CD4-positive, CD25-positive, alpha-beta regulatory T cell (primary cell): Measurements from ENCODE around the gene NACC1. TPM values are rescaled to one million over a fixed set of nuclear protein-coding genes. Genes with fewer than 3 reads are reported as not detected.

ENCODE experiments used
- ATAC-seq, 2 donors: fragments of 150-1000 bp; cut with Tn5 transposase; one replicate each; pipeline ENCODE4 v1.10.0; 2021; ENCODE audit warnings: low read depth in 2 of 2, moderate number of reproducible peaks in 2 of 2, moderate library complexity in 1 of 2
- DNase-seq, 3 donors: peaks; one replicate each; pipeline versions ENCODE4 v3.0.0 to v3.0.0-alpha.2; 2012 to 2022; ENCODE audit warnings: mixed read lengths in 1 of 3
- H3K27ac ChIP-seq: one replicate; pipeline ENCODE4 v1.7.0; 2013; ENCODE audit warnings: mild to moderate bottlenecking, low read length; ENCODE audit not compliant: insufficient read depth, poor library complexity, severe bottlenecking
- H3K27me3 ChIP-seq: one replicate; pipeline ENCODE4 v1.7.0; 2013; ENCODE audit warnings: low read length; ENCODE audit not compliant: control insufficient read depth, insufficient read depth
- H3K36me3 ChIP-seq: one replicate; pipeline ENCODE4 v1.7.0; 2013; ENCODE audit warnings: mild to moderate bottlenecking, low read length, moderate library complexity; ENCODE audit not compliant: control insufficient read depth, insufficient read depth
- H3K4me1 ChIP-seq: 2 replicates; pipeline ENCODE4 v1.7.0; 2013; ENCODE audit warnings: mild to moderate bottlenecking, low read length; ENCODE audit not compliant: insufficient read depth, control insufficient read depth, poor library complexity, severe bottlenecking
- H3K4me3 ChIP-seq: one replicate; pipeline ENCODE4 v1.7.0; 2013; ENCODE audit warnings: low read depth, mild to moderate bottlenecking, low read length, moderate library complexity
- H3K9me3 ChIP-seq, 2 experiments: 1 replicate in 1 of 2; 2 replicates in 1 of 2; pipeline ENCODE4 v1.7.0; 2013; ENCODE audit warnings: low read length in 2 of 2, mild to moderate bottlenecking in 1 of 2, moderate library complexity in 1 of 2; ENCODE audit not compliant: control insufficient read depth in 2 of 2
- H3K27ac Mint-ChIP-seq, 3 donors: one replicate each; pipeline ENCODE4 v1.8.0; 2020 to 2022; ENCODE audit warnings: mild to moderate bottlenecking in 3 of 3, mixed read lengths in 3 of 3, moderate library complexity in 2 of 3
- H3K27me3 Mint-ChIP-seq: one replicate; pipeline ENCODE4 v1.8.0; 2022; ENCODE audit warnings: mild to moderate bottlenecking, mixed read lengths
- H3K36me3 Mint-ChIP-seq: one replicate; pipeline ENCODE4 v1.8.0; 2020; ENCODE audit warnings: mixed read lengths
- H3K4me1 Mint-ChIP-seq, 4 donors: one replicate each; pipeline ENCODE4 v1.8.0; 2020 to 2022; ENCODE audit warnings: mixed read lengths in 4 of 4, mild to moderate bottlenecking in 1 of 4
- H3K4me3 Mint-ChIP-seq, 4 donors: one replicate each; pipeline ENCODE4 v1.8.0; 2020 to 2022; ENCODE audit warnings: mild to moderate bottlenecking in 4 of 4, mixed read lengths in 4 of 4, moderate library complexity in 3 of 4
- H3K9me3 Mint-ChIP-seq, 7 donors: one replicate each; pipeline ENCODE4 v1.8.0; 2020 to 2022; ENCODE audit warnings: mixed read lengths in 7 of 7, mild to moderate bottlenecking in 3 of 7, moderate library complexity in 2 of 7
- polyA plus RNA-seq, 4 donors: library from polyadenylated mRNA; unstranded; fragments of 300-500 nt; fragmentation: Illumina TruSeq; gene quantifications; one replicate each; pipeline ENCODE4 v1.2.3, GENCODE V29; 2021
- total RNA-seq: library from RNA; stranded (reverse); gene quantifications from one replicate; pipeline ENCODE4 v1.2.3, GENCODE V29; 2022

Gene NACC1
- total and polyA plus RNA-seq, 5 donors from 2014 or later, result 0.71 to 25.4 (median 1.4) TPM

DNA sequence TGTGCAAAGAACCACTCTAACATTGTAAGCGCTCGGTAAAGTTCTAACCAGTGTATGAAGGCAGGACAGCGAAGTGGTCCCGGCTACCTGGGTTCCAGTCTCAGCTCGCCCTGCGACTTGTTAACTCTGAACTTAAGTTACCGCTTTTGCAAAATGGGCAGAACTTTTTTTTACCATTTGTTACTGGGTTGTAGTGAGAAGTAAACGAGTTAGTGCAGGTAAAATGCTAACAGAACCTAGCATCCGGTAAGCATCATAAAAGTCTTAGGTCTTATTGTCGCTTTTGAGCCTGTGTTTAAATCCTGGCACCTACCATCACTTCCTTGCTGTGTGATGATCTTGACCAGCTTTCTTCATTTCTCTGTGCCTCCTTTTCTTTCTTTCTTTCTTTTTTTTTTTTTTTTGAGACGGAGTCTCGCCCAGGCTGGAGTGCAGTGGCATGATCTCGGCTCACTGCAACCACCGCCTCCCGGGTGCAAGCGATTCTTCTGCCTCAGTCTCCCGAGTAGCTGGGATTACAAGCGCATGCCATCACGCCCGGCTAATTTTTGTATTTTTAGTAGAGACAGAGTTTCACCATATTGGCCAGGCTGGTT is 790 bp upstream of the NACC1 start:
- Mint-ChIP-seq H3K27me3 (no peaks in the 10 kb centered on the region), H3K4me1 (peaks cover 5 to 65% (median 17%) of the 10 kb centered on the region in 4 donors), H3K9me3 (no peaks in the 10 kb centered on the region), H3K36me3 (no peaks in the 10 kb centered on the region), H3K4me3 (peak overlapping the region; percentile 94 to 97 (median 95)), H3K27ac (peak overlapping the region; percentile 16 to 87 (median 80))
- peaks cover 7% of the 10 kb centered on the region for H3K36me3 ChIP-seq
- H3K27ac ChIP-seq, result peak overlapping the region; percentile 69
- DNase-seq (peak in 2 of 3 donors; percentile 60 to 64), ATAC-seq (peak; percentile 25 to 29)
- H3K4me3 ChIP-seq, result peak overlapping the region; percentile 99
- peaks cover 42% of the 10 kb centered on the region for H3K4me1 ChIP-seq
- H3K9me3 ChIP-seq, result no peaks in the 10 kb centered on the region
- H3K27me3 ChIP-seq, result no peaks in the 10 kb centered on the region

DNA sequence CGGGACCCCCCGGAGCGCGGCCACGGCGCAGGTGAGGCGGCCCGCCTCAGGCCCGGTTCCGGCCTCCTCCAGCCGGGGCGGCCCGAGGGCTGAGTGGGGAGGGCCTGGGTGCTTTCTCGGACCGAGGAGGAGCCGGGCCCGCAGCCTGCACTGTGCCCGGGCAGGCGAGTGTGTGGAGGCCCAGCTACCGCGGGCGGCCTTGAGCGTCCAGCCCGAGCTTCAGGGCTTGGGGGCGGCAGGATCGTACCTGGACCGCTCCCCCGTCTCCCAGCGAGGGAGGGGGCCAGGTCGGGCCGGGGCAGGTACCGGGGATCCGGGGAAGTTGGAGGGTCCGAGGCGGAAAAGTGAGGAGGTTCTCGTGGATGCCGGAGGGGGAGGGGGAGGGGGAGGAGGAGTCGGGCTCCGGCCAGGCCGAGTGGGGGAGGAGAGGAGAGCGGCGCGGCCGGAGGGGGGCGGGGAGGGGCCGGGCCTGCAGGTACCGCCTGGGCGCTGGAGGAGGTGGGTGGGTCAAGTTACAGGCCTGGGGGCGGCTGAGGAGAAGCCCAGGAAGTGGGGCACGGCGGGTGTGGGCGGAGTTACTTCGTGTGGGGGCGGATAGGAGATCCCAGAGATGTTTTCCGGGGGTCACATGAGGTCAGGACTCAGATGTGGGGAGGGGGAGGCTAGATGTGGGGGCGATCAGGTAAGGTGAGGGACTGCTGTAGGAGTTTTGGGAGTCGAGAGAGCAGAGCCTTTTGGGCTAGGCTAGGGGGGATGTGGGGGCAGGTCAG is 545 bp downstream of the NACC1 start:
- Mint-ChIP-seq H3K4me1 (peaks cover 5 to 72% (median 25%) of the 10 kb centered on the region in 4 donors), H3K36me3 (no peaks in the 10 kb centered on the region), H3K27ac (peak overlapping the region; percentile 64 to 90 (median 80)), H3K4me3 (peak overlapping the region; percentile 82 to 92 (median 86)), H3K27me3 (no peaks in the 10 kb centered on the region), H3K9me3 (no peaks in the 10 kb centered on the region)
- H3K4me1 ChIP-seq, result peaks cover 42% of the 10 kb centered on the region
- H3K27me3 ChIP-seq, result no peaks in the 10 kb centered on the region
- DNase-seq (peak in 2 of 3 donors; percentile 42 to 47), ATAC-seq (no peak)
- H3K36me3 ChIP-seq, result peaks cover 7% of the 10 kb centered on the region
- H3K27ac ChIP-seq, result peak overlapping the region; percentile 51
- H3K9me3 ChIP-seq, result no peaks in the 10 kb centered on the region
- H3K4me3 ChIP-seq, result peak overlapping the region; percentile 37

DNA sequence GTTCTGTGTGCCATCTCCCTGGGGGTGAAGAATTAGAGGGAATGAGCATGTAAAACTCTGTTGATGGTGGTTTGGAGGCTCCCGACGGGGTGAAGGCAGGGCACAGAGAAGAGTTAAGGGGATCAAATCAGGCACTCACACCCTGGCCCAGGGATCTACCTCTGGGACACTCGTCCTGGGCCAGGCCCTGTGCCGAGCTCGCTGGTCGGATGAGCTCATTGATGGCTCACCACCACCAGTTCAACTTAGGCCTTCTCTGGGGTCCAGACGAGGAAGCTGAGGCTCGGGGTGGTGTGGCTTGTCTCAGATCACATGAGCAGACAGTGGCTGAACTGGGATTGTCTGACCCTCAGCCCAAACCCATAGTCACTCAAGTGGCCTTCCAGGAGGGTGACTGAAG is 1.6 kb downstream of the NACC1 start:
- H3K36me3 Mint-ChIP-seq, result no peaks in the 10 kb centered on the region
- H3K4me1 Mint-ChIP-seq, result peaks cover 5 to 75% (median 28%) of the 10 kb centered on the region in 4 donors
- H3K4me3 Mint-ChIP-seq, result peak overlapping the region in 3 of 4 donors; percentile 82 to 88 (median 84)
- DNase-seq (no peak), ATAC-seq (no peak)
- Histone ChIP-seq H3K9me3 (no peaks in the 10 kb centered on the region), H3K27ac (no peak overlapping the region), H3K4me3 (peak overlapping the region; percentile 37), H3K27me3 (no peaks in the 10 kb centered on the region), H3K4me1 (peaks cover 42% of the 10 kb centered on the region), H3K36me3 (peaks cover 7% of the 10 kb centered on the region)
- H3K27ac Mint-ChIP-seq, result peak overlapping the region; percentile 56 to 80 (median 64)
- H3K9me3 Mint-ChIP-seq, result no peaks in the 10 kb centered on the region
- H3K27me3 Mint-ChIP-seq, result no peaks in the 10 kb centered on the region

DNA sequence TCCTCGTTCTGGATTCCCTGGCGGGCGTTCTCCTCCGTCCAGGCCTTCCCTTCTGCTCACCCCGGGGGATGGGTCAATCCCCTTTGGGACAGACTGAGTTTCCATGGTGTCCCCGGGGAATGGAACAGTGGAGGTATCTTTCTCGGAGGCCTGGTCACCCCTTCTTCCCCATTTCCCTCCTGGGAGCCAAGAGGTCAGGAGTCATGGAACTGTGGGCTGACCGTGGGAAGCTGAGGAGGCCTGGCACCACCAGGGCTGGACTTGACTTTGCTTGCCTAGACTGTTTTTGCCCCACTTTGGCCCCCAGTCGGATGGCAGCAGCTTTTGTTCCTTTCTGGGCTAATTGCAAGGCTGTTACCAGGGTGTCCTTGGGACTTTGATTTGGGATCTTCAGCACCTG is 2.0 kb downstream of the NACC1 start:
- Mint-ChIP-seq H3K36me3 (no peaks in the 10 kb centered on the region), H3K27me3 (no peaks in the 10 kb centered on the region), H3K27ac (peak overlapping the region in 2 of 3 donors; percentile 60 to 69), H3K9me3 (no peaks in the 10 kb centered on the region), H3K4me3 (peak overlapping the region; percentile 78 to 88 (median 83)), H3K4me1 (peaks cover 5 to 73% (median 28%) of the 10 kb centered on the region in 4 donors)
- DNase-seq (no peak), ATAC-seq (no peak)
- Histone ChIP-seq H3K27me3 (no peaks in the 10 kb centered on the region), H3K4me1 (peaks cover 42% of the 10 kb centered on the region), H3K9me3 (no peaks in the 10 kb centered on the region), H3K36me3 (peaks cover 7% of the 10 kb centered on the region), H3K4me3 (no peak overlapping the region), H3K27ac (no peak overlapping the region)

DNA sequence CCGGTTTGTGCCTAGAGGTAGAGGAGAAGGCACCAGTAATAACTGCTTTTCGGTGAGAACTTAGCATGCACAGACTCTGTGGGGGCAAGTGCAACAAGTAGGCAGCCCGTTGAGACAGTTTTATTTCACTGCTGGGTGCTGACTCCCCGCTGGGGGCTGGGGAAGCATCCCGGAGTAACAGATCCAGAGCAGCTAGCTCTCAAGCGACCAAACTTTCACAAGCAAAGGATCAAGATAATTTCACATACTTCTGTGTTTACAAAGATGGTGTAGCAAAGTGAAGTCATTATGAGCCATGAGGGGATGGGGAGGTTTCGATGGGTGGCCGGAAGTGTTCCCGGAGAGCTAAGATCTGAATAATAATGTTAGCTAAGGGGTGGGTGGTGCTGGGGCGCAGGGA is 2.8 kb downstream of the NACC1 start:
- H3K9me3 Mint-ChIP-seq, result no peaks in the 10 kb centered on the region
- peak overlapping the region; percentile 56 to 90 (median 72) for H3K4me3 Mint-ChIP-seq
- H3K4me1 ChIP-seq, result peaks cover 37% of the 10 kb centered on the region
- peaks cover 5 to 68% (median 28%) of the 10 kb centered on the region in 4 donors for H3K4me1 Mint-ChIP-seq
- H3K9me3 ChIP-seq, result no peaks in the 10 kb centered on the region
- H3K36me3 Mint-ChIP-seq, result no peaks in the 10 kb centered on the region
- H3K27ac Mint-ChIP-seq, result peak overlapping the region in 1 of 3 donors; percentile 69
- no peaks in the 10 kb centered on the region for H3K27me3 ChIP-seq
- no peaks in the 10 kb centered on the region for H3K27me3 Mint-ChIP-seq
- DNase-seq (no peak), ATAC-seq (no peak)
- H3K27ac ChIP-seq, result no peak overlapping the region
- no peak overlapping the region for H3K4me3 ChIP-seq
- peaks cover 7% of the 10 kb centered on the region for H3K36me3 ChIP-seq

DNA sequence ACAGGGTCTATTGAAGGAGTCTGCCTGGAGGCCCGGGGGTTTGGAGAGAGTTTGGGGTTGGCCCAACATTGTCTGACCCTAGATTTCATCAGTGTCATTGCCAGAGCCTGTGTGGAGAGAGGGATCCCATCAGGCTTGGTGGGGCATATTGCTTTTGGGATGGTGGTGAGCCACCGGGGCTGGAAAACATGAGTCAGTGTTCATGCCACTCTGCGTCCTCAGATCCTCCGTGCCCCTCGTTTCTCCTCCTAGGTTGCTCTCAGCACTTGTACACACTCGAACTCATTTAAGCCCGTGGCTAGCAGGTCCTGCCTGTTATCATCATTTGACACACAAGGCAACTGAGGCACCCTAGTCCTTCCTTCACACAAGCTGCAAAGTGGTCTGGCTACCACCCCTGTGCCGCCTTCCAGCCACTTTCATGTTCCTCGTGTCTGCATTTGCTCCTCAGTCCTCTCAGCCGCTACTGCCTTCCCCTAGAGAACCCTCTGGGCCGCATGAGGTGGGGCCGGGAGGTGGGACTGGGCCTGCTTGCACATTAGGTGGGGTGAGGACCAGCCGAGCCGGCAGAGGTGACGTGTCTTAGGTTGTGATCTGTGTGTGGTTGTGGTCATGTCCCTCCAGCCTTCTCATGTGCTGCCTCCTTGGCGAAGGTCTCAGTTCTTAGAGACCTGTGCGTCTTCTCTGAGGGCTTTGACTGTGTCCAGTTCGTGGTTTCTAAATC is 3.6 kb downstream of the NACC1 start:
- no peak overlapping the region for H3K27ac ChIP-seq
- H3K4me3 Mint-ChIP-seq, result peak overlapping the region in 2 of 4 donors; percentile 16 to 90

DNA sequence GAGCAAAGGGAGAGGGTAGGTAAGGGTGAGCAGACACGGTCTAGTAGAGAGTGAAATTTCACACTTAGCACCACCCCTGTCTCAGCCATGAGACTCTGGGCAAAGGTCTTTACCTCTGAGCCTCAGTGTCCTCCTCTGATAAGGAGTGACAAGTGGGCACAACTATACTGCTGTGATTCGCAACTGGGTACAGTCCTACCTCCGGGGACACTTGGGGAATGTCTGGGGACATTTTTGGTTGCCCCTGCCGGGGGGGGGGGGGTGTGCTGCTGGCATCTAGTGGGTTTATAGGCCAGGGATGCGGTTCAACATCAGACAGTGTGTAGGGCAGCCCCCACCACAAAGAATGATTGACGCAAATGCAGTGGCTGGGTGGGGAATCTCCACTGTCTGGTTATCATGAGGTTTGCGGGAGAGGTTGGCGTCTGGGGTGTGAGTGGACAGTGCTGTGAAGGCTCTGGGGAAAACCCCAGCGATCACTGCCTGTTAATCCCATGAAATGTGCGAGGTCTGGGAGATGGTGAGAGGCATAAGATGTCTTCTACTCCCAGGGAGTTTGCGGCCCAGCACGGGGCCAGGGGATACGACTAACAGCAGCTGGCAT is 4.3 kb downstream of the NACC1 start:
- Histone ChIP-seq H3K27me3 (no peaks in the 10 kb centered on the region), H3K27ac (no peak overlapping the region), H3K4me1 (peaks cover 23% of the 10 kb centered on the region), H3K9me3 (no peaks in the 10 kb centered on the region), H3K4me3 (no peak overlapping the region), H3K36me3 (peaks cover 7% of the 10 kb centered on the region)
- peak overlapping the region in 1 of 3 donors; percentile 28 for H3K27ac Mint-ChIP-seq
- no peaks in the 10 kb centered on the region for H3K27me3 Mint-ChIP-seq
- peaks cover 5 to 55% (median 25%) of the 10 kb centered on the region in 4 donors for H3K4me1 Mint-ChIP-seq
- no peaks in the 10 kb centered on the region for H3K9me3 Mint-ChIP-seq
- peak overlapping the region in 3 of 4 donors; percentile 16 to 90 (median 16) for H3K4me3 Mint-ChIP-seq
- DNase-seq (no peak), ATAC-seq (no peak)
- H3K36me3 Mint-ChIP-seq, result no peaks in the 10 kb centered on the region

More for the DNA sequence above, 3.6 kb downstream of the NACC1 start:
- Mint-ChIP-seq H3K4me1 (peaks cover 5 to 61% (median 26%) of the 10 kb centered on the region in 4 donors), H3K27ac (peak overlapping the region in 1 of 3 donors; percentile 28), H3K36me3 (no peaks in the 10 kb centered on the region), H3K9me3 (no peaks in the 10 kb centered on the region), H3K27me3 (no peaks in the 10 kb centered on the region)
- peaks cover 7% of the 10 kb centered on the region for H3K36me3 ChIP-seq
- H3K9me3 ChIP-seq, result no peaks in the 10 kb centered on the region
- no peaks in the 10 kb centered on the region for H3K27me3 ChIP-seq
- no peak for DNase-seq
- H3K4me1 ChIP-seq, result peaks cover 28% of the 10 kb centered on the region
- H3K4me3 ChIP-seq, result no peak overlapping the region
- no peak for ATAC-seq
